ENCODE measurements around the gene FEZ2. TPM values are rescaled to one million over a fixed set of nuclear protein-coding genes. Genes with fewer than 3 reads are reported as not detected.

The FEZ2 gene
- total RNA-seq, 1 experiment from 2014 or later, result 104 TPM

DNA sequence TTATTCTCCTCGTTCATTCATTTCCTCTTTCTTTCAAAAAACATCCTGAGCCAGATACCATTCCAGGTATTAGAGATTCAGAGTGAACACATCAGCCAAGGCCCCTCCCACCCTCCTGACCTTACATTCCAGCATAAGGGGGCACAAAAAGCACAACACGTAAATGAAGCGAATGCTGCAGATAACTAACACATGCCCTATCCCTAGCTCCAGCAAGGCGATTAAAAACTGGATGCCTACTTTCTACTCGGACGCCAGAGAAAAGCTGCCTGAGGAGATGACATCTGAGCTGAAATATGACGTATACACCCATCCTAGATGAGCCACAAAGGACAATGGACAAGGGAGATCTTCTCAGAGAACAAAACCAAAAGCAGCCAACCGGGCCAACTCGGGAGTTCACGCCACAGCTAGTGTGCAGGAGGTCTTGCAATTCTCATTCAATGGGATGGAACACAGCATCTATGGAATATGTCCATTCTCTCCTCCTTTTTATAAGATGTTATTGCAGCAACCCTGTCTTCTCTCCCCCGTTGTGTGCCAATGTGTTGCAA lies 33.5 kb downstream of the FEZ2 start:
- DNase-seq (ENCODE audit: extremely low read depth, low read depth), result no peak

DNA sequence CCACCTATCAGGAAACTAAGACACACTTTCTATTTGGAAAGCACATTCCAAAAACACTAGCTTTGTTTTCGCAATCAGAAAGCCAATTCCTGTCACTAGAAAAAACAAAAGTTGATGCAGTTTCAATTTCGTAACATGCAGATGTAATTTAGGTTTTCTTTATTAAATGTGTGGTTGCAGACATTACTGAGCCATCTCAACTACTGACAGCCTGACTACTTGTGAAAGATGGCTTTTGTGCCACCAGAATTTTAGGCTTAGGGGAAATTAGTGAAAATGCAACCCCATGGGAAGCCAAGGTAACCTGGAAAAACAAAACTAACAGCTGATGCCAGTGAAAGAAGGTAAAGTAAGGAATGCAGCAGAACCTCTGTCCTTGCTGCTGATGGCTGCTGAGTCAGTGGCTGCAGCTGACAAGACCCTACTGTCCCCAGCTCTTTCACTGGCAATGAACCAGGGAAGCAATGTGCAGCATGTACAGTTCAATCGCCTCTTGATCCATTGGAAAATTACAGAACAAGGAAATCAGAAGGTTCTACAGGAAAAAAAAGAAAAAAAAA lies 34.9 kb downstream of the FEZ2 start:
- no peak for DNase-seq (ENCODE audit: extremely low read depth, low read depth)

DNA sequence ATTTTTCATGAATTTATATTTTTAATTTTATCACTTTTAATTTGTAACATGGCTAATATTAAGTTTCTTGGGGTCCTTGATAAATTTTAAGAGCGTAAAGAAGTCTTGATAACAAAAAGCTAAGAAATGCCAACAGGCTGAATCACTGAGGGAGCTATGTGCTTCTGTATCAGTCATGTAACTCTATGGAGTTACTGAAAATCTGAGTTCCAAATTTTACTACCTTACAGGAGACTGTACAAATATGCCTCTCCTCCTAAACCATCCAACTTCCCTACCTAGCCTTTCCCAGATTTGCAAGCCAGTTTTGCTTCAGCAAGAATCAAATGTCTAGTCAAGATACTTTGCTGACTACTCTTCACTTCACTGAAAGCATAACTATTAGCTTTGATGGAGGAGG lies 35.7 kb downstream of the FEZ2 start:
- DNase-seq (ENCODE audit: extremely low read depth, low read depth), result peak; percentile 56

DNA sequence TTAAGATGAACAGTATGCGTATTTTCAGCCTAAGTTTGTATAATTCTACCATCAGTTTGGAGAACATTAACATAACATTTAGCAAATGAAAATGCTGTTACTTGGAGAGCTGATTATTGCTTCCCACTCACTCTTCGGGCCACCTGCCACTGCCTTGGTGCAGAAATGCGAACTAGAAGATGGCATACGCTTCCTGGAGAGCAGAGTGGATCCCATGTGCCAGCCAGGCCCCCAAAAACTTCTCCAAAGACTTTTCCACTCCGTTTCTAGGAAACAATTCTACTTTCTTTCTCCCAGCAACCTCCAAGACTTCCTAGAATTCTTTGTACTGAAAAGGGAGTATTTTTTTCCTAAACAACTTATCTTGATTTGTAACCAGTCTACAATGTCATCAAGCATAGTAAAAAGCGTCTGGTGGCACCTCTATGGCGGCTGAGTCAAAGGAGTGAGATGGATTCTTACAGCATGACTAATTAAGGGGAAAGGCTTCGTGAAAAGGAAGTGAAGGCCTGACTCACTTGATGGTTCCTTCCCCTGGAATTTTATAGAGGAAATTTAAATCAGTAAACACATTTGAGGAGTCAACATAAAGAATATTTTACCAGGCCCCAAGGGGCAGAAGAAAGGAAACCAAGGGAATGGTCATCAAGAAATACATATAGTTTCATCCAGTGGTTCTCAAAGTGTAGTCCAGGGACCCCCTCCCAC lies 36.6 kb downstream of the FEZ2 start:
- DNase-seq (ENCODE audit: extremely low read depth, low read depth), result peak; percentile 91

- DNase-seq (ENCODE audit: extremely low read depth, low read depth), result no peak
Observed at GRCh38 chr2:36560726-36561125, 37.2 kb downstream of the FEZ2 start.

GRCh38 chr2:36559221-36559942 lies 38.6 kb downstream of the FEZ2 start:
- DNase-seq (ENCODE audit: extremely low read depth, low read depth), result no peak

DNA sequence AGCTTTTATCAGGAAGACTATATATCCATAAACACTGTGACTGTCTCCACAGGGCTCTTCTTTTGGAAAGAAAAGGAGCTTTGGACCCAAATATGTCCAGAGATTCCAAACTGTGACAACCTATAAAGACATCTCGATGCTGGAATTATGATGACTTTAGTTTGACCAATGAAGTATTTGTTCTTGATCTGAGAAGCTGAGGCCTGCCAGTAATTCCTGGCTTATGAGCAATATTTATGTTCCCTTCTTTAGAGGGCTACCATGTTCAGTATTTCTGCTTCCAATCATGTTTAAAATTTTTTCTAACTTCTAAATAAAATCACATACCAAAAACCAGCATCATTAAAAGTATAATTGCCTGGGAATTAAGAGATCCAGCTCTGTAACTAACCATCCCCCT lies 41.1 kb downstream of the FEZ2 start:
- DNase-seq (ENCODE audit: extremely low read depth, low read depth), result no peak

DNA sequence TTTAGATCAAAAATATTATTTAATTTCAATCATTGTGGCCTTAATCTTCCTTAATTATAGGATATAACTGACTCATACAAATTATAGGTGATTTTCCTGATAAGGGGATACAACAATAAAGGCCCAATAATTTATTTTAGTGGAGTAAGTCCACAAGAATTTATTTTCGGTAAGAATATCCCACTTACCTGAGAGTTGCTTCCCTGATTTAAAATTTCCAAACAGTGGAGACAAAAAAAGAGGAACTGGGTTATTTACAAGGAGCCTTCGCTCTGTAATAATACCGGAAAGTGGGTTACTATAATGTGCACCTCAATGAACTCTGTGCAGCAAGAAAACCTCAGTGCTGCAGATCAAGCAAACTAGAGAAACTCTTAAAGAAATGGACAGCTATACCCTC lies 42.2 kb downstream of the FEZ2 start:
- no peak for DNase-seq (ENCODE audit: extremely low read depth, low read depth)

GRCh38 chr2:36554531-36554930 lies 43.4 kb downstream of the FEZ2 start:
- DNase-seq (ENCODE audit: extremely low read depth, low read depth), result no peak

GRCh38 chr2:36553683-36554082 lies 44.3 kb downstream of the FEZ2 start:
- no peak for DNase-seq (ENCODE audit: extremely low read depth, low read depth)

GRCh38 chr2:36550006-36550405 lies 48.0 kb downstream of the FEZ2 start:
- no peak for DNase-seq (ENCODE audit: extremely low read depth, low read depth)

GRCh38 chr2:36549165-36549574 lies 48.8 kb downstream of the FEZ2 start:
- no peak for DNase-seq (ENCODE audit: extremely low read depth, low read depth)

DNA sequence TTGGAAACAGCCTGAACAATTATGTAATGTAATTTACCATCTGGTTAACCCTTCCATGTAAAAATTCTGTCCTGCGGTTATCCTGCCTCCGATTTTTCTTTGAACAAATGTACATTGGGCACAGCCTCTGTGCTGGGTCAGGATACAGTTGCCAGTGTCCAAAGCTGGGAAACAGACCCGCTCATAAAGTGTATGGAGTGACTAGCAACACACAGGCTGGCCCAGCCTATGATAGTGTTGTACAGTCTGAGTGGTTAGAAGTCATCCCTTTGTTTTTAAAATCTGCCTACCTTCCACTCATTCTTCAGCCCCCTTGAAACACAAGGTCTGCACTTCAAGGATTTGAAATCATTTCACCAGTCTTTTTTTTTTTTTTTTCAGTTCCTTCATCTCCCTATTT lies 50.1 kb downstream of the FEZ2 start:
- DNase-seq (ENCODE audit: extremely low read depth, low read depth), result no peak

- no peak for DNase-seq (ENCODE audit: extremely low read depth, low read depth)
Observed at GRCh38 chr2:36545871-36546416, 52.0 kb downstream of the FEZ2 start.

- DNase-seq (ENCODE audit: extremely low read depth, low read depth), result no peak
Observed at GRCh38 chr2:36544638-36545338, 53.2 kb downstream of the FEZ2 start.

GRCh38 chr2:36541891-36542595 lies 55.9 kb downstream of the FEZ2 start:
- no peak for DNase-seq (ENCODE audit: extremely low read depth, low read depth)

DNA sequence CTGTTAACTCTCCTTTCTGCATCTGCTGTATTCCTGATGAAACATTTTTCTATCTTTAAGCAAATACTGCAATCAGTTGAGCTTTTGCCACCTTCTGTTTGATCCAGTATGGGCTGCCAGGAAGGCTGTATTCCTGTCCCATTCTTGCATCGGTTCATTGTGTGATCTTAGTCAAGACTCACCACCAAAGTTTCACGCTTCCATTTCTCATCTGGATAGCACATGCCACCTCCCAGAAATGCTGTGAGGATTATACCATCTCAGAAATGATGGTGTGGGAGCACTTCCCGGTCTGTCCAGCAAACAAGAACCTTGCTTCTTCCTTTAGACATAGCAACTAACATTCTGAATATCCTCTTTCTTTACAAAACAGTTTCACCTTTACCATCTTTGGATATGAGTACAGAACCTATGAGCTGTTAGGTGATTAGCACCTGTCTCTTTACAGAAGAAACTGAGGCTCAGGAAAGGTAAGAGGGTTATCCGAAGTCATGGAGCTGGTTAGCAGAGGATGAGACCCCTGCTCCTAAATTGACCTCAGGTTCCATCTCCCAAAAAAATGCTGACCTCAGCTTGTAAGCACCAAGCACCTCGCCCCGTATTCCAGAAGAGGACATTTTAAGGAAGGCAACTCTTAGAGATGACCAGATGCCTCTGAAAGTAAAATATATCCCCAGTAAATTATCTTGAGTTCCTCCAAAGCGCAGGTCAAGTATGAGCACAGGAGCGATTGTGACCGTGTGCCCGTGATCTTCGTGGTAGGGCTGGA lies 56.8 kb downstream of the FEZ2 start:
- no peak for DNase-seq (ENCODE audit: extremely low read depth, low read depth)

DNA sequence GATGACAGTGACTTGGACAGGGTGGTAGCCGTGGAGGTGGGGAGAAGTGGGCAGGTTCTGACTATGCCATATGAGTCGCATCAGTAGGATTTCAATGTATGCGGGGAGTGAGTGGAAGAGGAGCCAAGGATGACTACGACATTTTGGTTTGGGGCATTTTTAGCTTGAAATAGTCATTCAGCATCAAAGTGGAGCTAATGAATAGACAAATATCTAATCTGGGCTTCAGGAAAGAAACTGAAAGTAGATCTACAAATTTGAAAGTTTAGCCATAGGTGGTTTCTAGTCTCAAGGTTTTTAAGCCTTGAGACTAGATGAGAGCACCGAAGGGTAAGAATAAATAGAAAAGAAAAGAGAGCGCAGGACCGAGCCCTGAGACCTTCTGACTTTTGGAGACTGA lies 58.3 kb downstream of the FEZ2 start:
- no peak for DNase-seq (ENCODE audit: extremely low read depth, low read depth)

DNA sequence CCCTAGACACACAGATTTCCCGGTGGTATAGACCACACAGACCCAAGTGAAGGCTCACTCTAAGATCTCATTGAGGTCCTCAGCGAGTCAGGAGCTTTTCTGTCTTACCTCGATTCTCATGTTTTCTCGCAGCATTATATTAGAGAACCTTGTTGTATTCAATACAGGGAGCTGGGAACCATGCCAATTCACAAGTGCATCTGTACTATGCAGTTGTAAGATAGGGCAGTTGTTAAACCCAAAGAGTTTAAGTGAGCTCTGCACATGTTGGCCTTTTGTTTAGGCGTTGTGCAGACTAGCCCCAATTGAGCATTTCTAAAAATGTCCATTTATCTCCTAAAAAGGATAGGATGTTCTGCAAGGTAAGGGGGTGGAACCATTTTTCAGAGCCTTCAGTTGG lies 59.6 kb downstream of the FEZ2 start:
- DNase-seq (ENCODE audit: extremely low read depth, low read depth), result no peak

GRCh38 chr2:36536776-36537175 lies 61.2 kb downstream of the FEZ2 start:
- DNase-seq (ENCODE audit: extremely low read depth, low read depth), result no peak

Measured in NCI-H460 (cell line).